GM19193 (cell line): ENCODE measurements around the gene NHEJ1.

Experiments
- POLR2A ChIP-seq: IDR thresholded peaks from 4 replicates; pipeline ENCODE4 v1.6.1; 2011; ENCODE audit not compliant: insufficient read depth, insufficient read length; ENCODE audit errors: extremely low read depth

NHEJ1 gene

GRCh38 chr2:219090436-219091299, 69.9 kb downstream of the NHEJ1 start:
- TF ChIP-seq POLR2A = no peak

GRCh38 chr2:219089330-219089729, 71.3 kb downstream of the NHEJ1 start:
- no peak for TF ChIP-seq POLR2A

- TF ChIP-seq POLR2A = no peak
Measured at GRCh38 chr2:219087848-219088247, 72.8 kb downstream of the NHEJ1 start.

- no peak for TF ChIP-seq POLR2A
Measured at GRCh38 chr2:219087361-219087760, 73.3 kb downstream of the NHEJ1 start.

GRCh38 chr2:219086196-219086595, 74.4 kb downstream of the NHEJ1 start:
- no peak for TF ChIP-seq POLR2A

- TF ChIP-seq POLR2A = no peak
Measured at GRCh38 chr2:219084791-219085190, 75.8 kb downstream of the NHEJ1 start.

- no peak for TF ChIP-seq POLR2A
Measured at GRCh38 chr2:219082332-219082958, 78.2 kb downstream of the NHEJ1 start.

- TF ChIP-seq POLR2A = no peak
Measured at GRCh38 chr2:219081701-219082331, 78.8 kb downstream of the NHEJ1 start.

GRCh38 chr2:219081096-219081495, 79.5 kb downstream of the NHEJ1 start:
- no peak for TF ChIP-seq POLR2A

GRCh38 chr2:219079417-219079816, 81.2 kb downstream of the NHEJ1 start:
- TF ChIP-seq POLR2A = no peak

GRCh38 chr2:219078951-219079350, 81.7 kb downstream of the NHEJ1 start:
- TF ChIP-seq POLR2A = no peak

GRCh38 chr2:219078126-219078525, 82.5 kb downstream of the NHEJ1 start:
- no peak for TF ChIP-seq POLR2A

- TF ChIP-seq POLR2A = no peak
Measured at GRCh38 chr2:219076253-219076652, 84.4 kb downstream of the NHEJ1 start.

- TF ChIP-seq POLR2A = no peak
Measured at GRCh38 chr2:219073413-219074129, 87.0 kb downstream of the NHEJ1 start.

- no peak for TF ChIP-seq POLR2A
Measured at GRCh38 chr2:219072741-219073250, 87.8 kb downstream of the NHEJ1 start.
